K562 (cell line): ENCODE measurements around the gene KCND1. TPM values are rescaled to one million over a fixed set of nuclear protein-coding genes. Genes with fewer than 3 reads are reported as not detected.

ENCODE experiments used
- ATAC-seq: fragments of 200-7000 bp; cut with Tn5 transposase; 3 replicates; pipeline ENCODE4 v1.9.1; 2020; ENCODE audit warnings: moderate library complexity
- BruUV-seq: library from RNA; stranded (reverse); fragments of 400-500 nt; replicated peaks from 2 replicates; lab custom pipeline; 2021; lab: Mats Ljungman, UMichigan
- CTCF ChIA-PET: fragments of 300-600 bp; formaldehyde crosslinking; extraction: SDS; loops from one replicate; lab custom pipeline; 2021; ENCODE audit warnings: low intra/inter-chr PET ratio; lab: Yijun Ruan, JAX
- POLR2A ChIA-PET: fragments of 300-600, 350-650 bp; sonication (Branson Sonifier 250); formaldehyde crosslinking; extraction: SDS; loops from one replicate; lab custom pipeline; 2021; ENCODE audit warnings: antibody characterized with exemption, inconsistent platforms; lab: Yijun Ruan, JAX
- DNase-seq, 4 experiments: peaks; one replicate each; pipeline versions ENCODE4 v3.0.0 to v3.0.0-alpha.2; 2011 to 2018; ENCODE audit warnings: low spot score in 3 of 4, mixed read lengths in 3 of 4; ENCODE audit errors: extremely low read depth in 1 of 4
- FAIRE-seq: peaks from 2 replicates; lab custom pipeline; 2011; peaks lifted over from hg19 to GRCh38; lab: Jason Lieb, UNC
- H2AFZ ChIP-seq: 2 replicates; pipeline ENCODE4 v1.6.0; 2011; ENCODE audit warnings: low read depth, low read length, control low read depth, inconsistent platforms
- H3K27ac ChIP-seq: fragments of 200-600 bp; 3 replicates; pipeline ENCODE4 v1.8.0; 2011; ENCODE audit warnings: low read depth, mild to moderate bottlenecking, control low read depth, inconsistent platforms, low read length, moderate library complexity, mixed read lengths; ENCODE audit errors: extremely low read depth
- H3K27me3 ChIP-seq, 2 experiments: fragments of 300-600 bp in 1 of 2; 2 replicates in 1 of 2; 3 replicates in 1 of 2; pipeline versions ENCODE4 v1.6.0 to v1.8.0; 2011; ENCODE audit warnings: inconsistent platforms in 2 of 2, low read length in 2 of 2, mild to moderate bottlenecking in 1 of 2, mixed read lengths in 1 of 2, moderate library complexity in 1 of 2; ENCODE audit not compliant: control insufficient read depth in 2 of 2, insufficient read depth in 2 of 2
- H3K36me3 ChIP-seq: fragments of 300-600 bp; 3 replicates; pipeline ENCODE4 v1.8.0; 2011; ENCODE audit warnings: mild to moderate bottlenecking, low read length, inconsistent platforms; ENCODE audit not compliant: control insufficient read depth, insufficient read depth
- H3K4me1 ChIP-seq, 2 experiments: fragments of 200-600 bp in 1 of 2; replicated peaks in 1 of 2; 2 replicates in 1 of 2; 3 replicates in 1 of 2; pipeline versions ENCODE4 v1.5.1 to v1.8.0; 2011; ENCODE audit warnings: inconsistent platforms in 2 of 2, low read length in 2 of 2, mild to moderate bottlenecking in 1 of 2, mixed read lengths in 1 of 2, moderate library complexity in 1 of 2; ENCODE audit not compliant: control insufficient read depth in 2 of 2, insufficient read depth in 2 of 2
- H3K4me2 ChIP-seq: 2 replicates; pipeline ENCODE4 v1.6.1; 2011; ENCODE audit warnings: low read length, control low read depth, inconsistent platforms, mixed read lengths; ENCODE audit not compliant: insufficient read depth
- H3K4me3 ChIP-seq: fragments of 200-600 bp; sonication (generic), shearing (Covaris generic); 2 replicates; pipeline ENCODE4 v1.5.1; 2016; ENCODE audit warnings: control low read depth, inconsistent platforms
- H3K79me2 ChIP-seq: fragments of 200-600 bp; 3 replicates; pipeline ENCODE4 v1.8.0; 2011; ENCODE audit warnings: low read length, inconsistent platforms; ENCODE audit not compliant: control insufficient read depth, insufficient read depth
- H3K9ac ChIP-seq, 2 experiments: 2 replicates each; pipeline versions ENCODE4 v1.6.0 to v1.6.1; 2011; ENCODE audit warnings: low read depth in 2 of 2, low read length in 2 of 2, control low read depth in 1 of 2, inconsistent platforms in 1 of 2, mild to moderate bottlenecking in 1 of 2, mixed read lengths in 1 of 2; ENCODE audit not compliant: insufficient read depth in 1 of 2
- H3K9me1 ChIP-seq: one replicate; pipeline ENCODE4 v1.6.0; 2011; ENCODE audit warnings: inconsistent platforms, mild to moderate bottlenecking, low read length, moderate library complexity; ENCODE audit not compliant: control insufficient read depth, insufficient read depth
- H3K9me3 ChIP-seq: replicated peaks from 2 replicates; pipeline ENCODE4 v1.5.1; 2011; ENCODE audit warnings: low read depth, low read length, inconsistent platforms; ENCODE audit not compliant: control insufficient read depth, insufficient read depth
- H4K20me1 ChIP-seq: replicated peaks from 2 replicates; pipeline ENCODE4 v1.6.1; 2011; ENCODE audit warnings: low read length, inconsistent platforms, mixed read lengths; ENCODE audit not compliant: control insufficient read depth, insufficient read depth
- CC2D1A ChIP-seq: fragments of 450-650 bp; IDR thresholded peaks from 2 replicates; pipeline ENCODE4 v1.6.1; 2017; ENCODE audit warnings: mild to moderate bottlenecking
- DPF2 ChIP-seq: fragments of 450-650 bp; IDR thresholded peaks from 2 replicates; pipeline ENCODE4 v1.6.1; 2016
- MAFF ChIP-seq: IDR thresholded peaks from 2 replicates; pipeline ENCODE4 v1.6.1; 2012; ENCODE audit warnings: low read length, improper control_type of control experiment
- ZNF347 ChIP-seq: fragments of 450-650 bp; formaldehyde crosslinking; IDR thresholded peaks from 2 replicates; pipeline ENCODE4 v1.4.0; 2020; ENCODE audit warnings: low read depth, mild to moderate bottlenecking, moderate library complexity
- ZNF384 ChIP-seq: IDR thresholded peaks from 2 replicates; pipeline ENCODE4 v1.6.1; 2012; ENCODE audit warnings: low read depth, low read length, improper control_type of control experiment
- WGBS: fragments of 100-300 bp; shearing (Covaris generic); methylation state at CpG from one replicate; pipeline ENCODE4 v1.1.6; 2016; ENCODE audit warnings: low coverage, mixed read lengths; ENCODE audit not compliant: insufficient coverage; ENCODE audit errors: missing lambda C conversion rate; 5-methylcytosine and 5-hydroxymethylcytosine counted together
- in situ Hi-C: fragments of 300-500 bp; cut with MboI; formaldehyde crosslinking; loops from 4 replicates; pipeline ENCODE4 v1.15.0; 2018; ENCODE audit warnings: inconsistent platforms, mixed read lengths
- intact Hi-C: fragments of 100-400 bp; cut with micrococcal nuclease; formaldehyde crosslinking; loops from 2 replicates; pipeline ENCODE4 v1.14.2; 2022
- polyA plus RNA-seq, 8 experiments: library from polyadenylated mRNA; depleted of rRNA in 4 of 8; stranded (reverse) in 5 of 8; unstranded in 3 of 8; fragments of >200 nt; fragmentation: Nextera tagmentation in 2 of 8; fragmentation: Illumina TruSeq in 1 of 8; extraction: Ambion mirVana in 2 of 8; extraction: Trizol in 1 of 8; gene quantifications; 2 replicates each; pipeline versions ENCODE4 v1.2.1 to v1.2.3, GENCODE V29; 2011 to 2014; ENCODE audit warnings: inconsistent platforms in 1 of 8, missing spikeins in 1 of 8
- total RNA-seq, 7 experiments: library from RNA; depleted of rRNA in 6 of 7; stranded (reverse); fragments of >200 nt in 6 of 7; fragmentation: Illumina TruSeq in 2 of 7; extraction: Trizol in 2 of 7; gene quantifications; 2 replicates each; pipeline versions ENCODE4 v1.2.1 to v1.2.3, GENCODE V29; 2011 to 2021; ENCODE audit warnings: low replicate concordance in 1 of 7
- TF ChIP-seq, protein P1 (sequence below): fragments of 450-650 bp; IDR thresholded peaks from 2 replicates; pipeline ENCODE4 v1.6.1; 2017; ENCODE audit warnings: mild to moderate bottlenecking, moderate library complexity

KCND1 gene
- total and polyA plus RNA-seq, 9 of the 15 experiments (the other 6 are each of a cell fraction or from before 2014, with no cell fraction given): 0.06 to 0.83 (median 0.39) TPM; not detected in 1

DNA sequence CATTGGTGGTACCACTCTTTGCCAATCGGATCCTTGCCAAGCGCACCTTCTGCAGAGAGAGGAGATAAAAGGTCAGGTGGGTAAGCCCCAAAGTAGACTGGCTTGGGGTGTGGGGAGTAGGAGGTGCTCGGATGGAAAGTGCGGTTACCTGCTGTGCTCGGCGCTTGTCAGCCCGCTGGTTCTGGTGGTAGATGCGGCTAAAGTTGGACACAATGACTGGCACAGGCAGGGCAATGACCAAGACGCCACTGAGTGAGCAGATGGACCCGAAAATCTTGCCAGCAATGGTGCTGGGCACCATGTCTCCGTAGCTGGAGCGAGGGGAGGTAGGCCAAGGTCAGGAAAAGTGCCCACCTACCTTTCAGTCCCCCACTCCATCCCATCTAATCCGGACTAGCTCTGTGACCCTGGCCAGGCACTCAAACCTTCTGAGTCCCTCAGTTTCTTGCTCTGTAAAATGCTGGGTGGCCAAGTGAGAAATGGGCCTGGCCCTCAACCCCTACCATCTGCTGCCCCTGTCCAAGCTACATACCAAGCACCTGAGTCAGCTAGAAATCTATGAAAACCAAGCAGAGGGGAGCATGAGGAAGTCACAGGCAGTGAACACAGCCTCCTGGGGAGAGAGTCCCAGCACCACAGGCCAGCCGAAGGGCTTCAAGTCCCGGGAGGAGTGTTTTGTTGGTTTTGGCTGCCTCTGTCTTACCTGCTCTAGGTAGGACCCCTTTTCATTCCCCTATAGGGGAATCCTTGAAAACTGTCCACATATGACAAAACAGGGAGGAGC lies 4.7 kb downstream of the KCND1 start:
- intact Hi-C loops: no loop called here
- DNase-seq: no peak
- Histone ChIP-seq H3K4me2 (no peak overlapping the region), H2AFZ (0 out of 2 replicates have a peak overlapping the region, but pooled peaks have one; percentile 15), H3K9me3 (no peaks in the 10 kb centered on the region), H3K4me1 (peaks cover 15 to 46% of the 10 kb centered on the region in 2 experiments), H3K9me1 (peaks cover 6% of the 10 kb centered on the region), H4K20me1 (no peaks in the 10 kb centered on the region), H3K79me2 (no peaks in the 10 kb centered on the region), H3K36me3 (no peaks in the 10 kb centered on the region), H3K27me3 (no peaks in the 10 kb centered on the region), H3K9ac (peak overlapping the region in 1 of 2 experiments; percentile 37; a peak in 1 of 4 replicates), H3K27ac (no peak overlapping the region), H3K4me3 (no peak overlapping the region)
- TF ChIP-seq ZNF384 (no peak), CC2D1A (no peak), MAFF (peak; percentile 8; the same call in 1 of the 2 replicates)
- CTCF ChIA-PET: interaction anchor here (0.6 kb wide), 1 partner anchor 96 kb away, joined by 3 read pairs; no protein-coding TSS in a partner anchor
- in situ Hi-C loops: no loop called here
- no peak for FAIRE-seq
- WGBS: 73% methylated on average over 9 of the region's 15 CpGs
- BruUV-seq: no TSS peak
- POLR2A ChIA-PET: no interaction called here
- ATAC-seq: peak; percentile 15; the same call in 2 of the 3 replicates

DNA sequence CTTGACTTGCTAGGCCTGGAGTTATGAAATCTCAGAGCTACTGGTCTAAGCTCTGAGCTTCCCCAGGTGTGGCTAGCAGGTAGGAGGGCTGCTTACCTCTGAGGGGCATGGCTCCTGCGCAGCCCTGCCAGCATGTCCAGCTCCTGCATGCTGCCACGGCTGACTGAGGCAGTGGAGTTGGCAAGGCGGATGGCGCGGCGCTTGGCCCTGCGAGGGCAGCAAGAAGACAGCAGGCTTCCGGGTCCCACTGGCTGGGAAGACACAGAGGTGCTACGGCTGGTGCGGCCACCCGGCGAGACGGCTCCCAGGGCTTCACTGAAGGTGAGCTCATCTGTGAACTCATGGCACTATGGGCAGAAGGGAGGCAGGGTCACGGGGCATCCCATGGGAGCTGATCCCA lies 5.7 kb downstream of the KCND1 start:
- Histone ChIP-seq H3K9ac (peak overlapping the region in 1 of 2 experiments; percentile 71; a peak in 2 of 4 replicates), H3K27me3 (no peaks in the 10 kb centered on the region), H4K20me1 (no peaks in the 10 kb centered on the region)
- no TSS peak for BruUV-seq
- 94% methylated on average over 7 of the region's 14 CpGs for WGBS
- POLR2A ChIA-PET: no interaction called here
- TF ChIP-seq, protein P1, sequence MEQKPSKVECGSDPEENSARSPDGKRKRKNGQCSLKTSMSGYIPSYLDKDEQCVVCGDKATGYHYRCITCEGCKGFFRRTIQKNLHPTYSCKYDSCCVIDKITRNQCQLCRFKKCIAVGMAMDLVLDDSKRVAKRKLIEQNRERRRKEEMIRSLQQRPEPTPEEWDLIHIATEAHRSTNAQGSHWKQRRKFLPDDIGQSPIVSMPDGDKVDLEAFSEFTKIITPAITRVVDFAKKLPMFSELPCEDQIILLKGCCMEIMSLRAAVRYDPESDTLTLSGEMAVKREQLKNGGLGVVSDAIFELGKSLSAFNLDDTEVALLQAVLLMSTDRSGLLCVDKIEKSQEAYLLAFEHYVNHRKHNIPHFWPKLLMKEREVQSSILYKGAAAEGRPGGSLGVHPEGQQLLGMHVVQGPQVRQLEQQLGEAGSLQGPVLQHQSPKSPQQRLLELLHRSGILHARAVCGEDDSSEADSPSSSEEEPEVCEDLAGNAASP: no peak
- no peak for TF ChIP-seq ZNF347 (CRISPR knock-in tag)
- TF ChIP-seq DPF2: no peak
- TF ChIP-seq, all 486 proteins: peak for 0
- Histone ChIP-seq H3K36me3 (no peaks in the 10 kb centered on the region), H3K27ac (no peak overlapping the region), H3K4me2 (no peak overlapping the region), H2AFZ (no peak overlapping the region), H3K4me1 (peaks cover 20 to 46% of the 10 kb centered on the region in 2 experiments), H3K79me2 (no peaks in the 10 kb centered on the region), H3K9me3 (no peaks in the 10 kb centered on the region), H3K9me1 (peaks cover 7% of the 10 kb centered on the region), H3K4me3 (no peak overlapping the region)
- ATAC-seq (no peak), FAIRE-seq (no peak), DNase-seq (no peak)
- intact Hi-C loops: no loop called here
- CTCF ChIA-PET: no interaction called here
- in situ Hi-C loops: no loop called here
